PC-3 (cell line): ENCODE results near the gene LRP2BP. TPM values are rescaled to one million over a fixed set of nuclear protein-coding genes. Genes with fewer than 3 reads are reported as not detected.

ENCODE experiments used
- ATAC-seq: fragments of 200-7000 bp; cut with Tn5 transposase; 2 replicates; pipeline ENCODE4 v1.9.1; 2020; ENCODE audit warnings: mild to moderate bottlenecking, moderate library complexity
- BruUV-seq: library from RNA; stranded (reverse); fragments of 400-500 nt; replicated peaks from 2 replicates; lab custom pipeline; 2021; lab: Mats Ljungman, UMichigan
- CTCF ChIA-PET: fragments of 300-600 bp; sonication (Branson Sonifier 250); formaldehyde crosslinking; loops from one replicate; lab custom pipeline; 2022; ENCODE audit warnings: antibody characterized with exemption; lab: Charles Lee
- POLR2A ChIA-PET: fragments of 300-600 bp; sonication (Branson Sonifier 250); formaldehyde crosslinking; loops from one replicate; lab custom pipeline; 2022; ENCODE audit warnings: antibody characterized with exemption; ENCODE audit not compliant: unreplicated experiment; lab: Charles Lee
- DNase-seq: peaks from one replicate; pipeline ENCODE4 v3.0.0-alpha.2; 2015
- H2AFZ ChIP-seq: fragments of 300-600 bp; sonication (generic); 2 replicates; pipeline ENCODE4 v1.6.0; 2016; ENCODE audit warnings: antibody characterized with exemption, low read length
- H3F3A ChIP-seq: fragments of 300-600 bp; sonication (generic); one replicate; pipeline ENCODE4 v1.6.0; 2017; ENCODE audit warnings: antibody characterized with exemption, low read length, control low read depth, mild to moderate bottlenecking; ENCODE audit not compliant: unreplicated experiment
- H3K27ac ChIP-seq: fragments of 300-600 bp; sonication (generic); 2 replicates; pipeline ENCODE4 v1.5.1; 2016; ENCODE audit warnings: mild to moderate bottlenecking, low read length
- H3K27me3 ChIP-seq: fragments of 300-600 bp; sonication (generic); 2 replicates; pipeline ENCODE4 v1.6.1; 2016; ENCODE audit warnings: low read length, mixed read lengths
- H3K36me3 ChIP-seq: fragments of 300-600 bp; sonication (generic); 2 replicates; pipeline ENCODE4 v1.6.1; 2016; ENCODE audit warnings: low read depth, mixed run types, low read length, mixed read lengths
- H3K4me1 ChIP-seq: fragments of 300-600 bp; sonication (generic); 2 replicates; pipeline ENCODE4 v1.5.1; 2016; ENCODE audit warnings: low read length; ENCODE audit not compliant: insufficient read depth
- H3K4me2 ChIP-seq: fragments of 300-600 bp; sonication (generic); 2 replicates; pipeline ENCODE4 v1.6.0; 2016; ENCODE audit warnings: low read length
- H3K4me3 ChIP-seq: fragments of 300-600 bp; sonication (generic); 2 replicates; pipeline ENCODE4 v1.5.1; 2016; ENCODE audit warnings: mild to moderate bottlenecking, low read length, mixed read lengths
- H3K79me2 ChIP-seq: fragments of 300-600 bp; sonication (generic); 2 replicates; pipeline ENCODE4 v1.6.1; 2017; ENCODE audit warnings: low read length, mixed read lengths
- H3K9ac ChIP-seq: fragments of 300-600 bp; sonication (generic); 2 replicates; pipeline ENCODE4 v1.6.0; 2016; ENCODE audit warnings: mild to moderate bottlenecking, low read length
- H3K9me2 ChIP-seq: fragments of 300-600 bp; sonication (generic); replicated peaks from 2 replicates; pipeline ENCODE4 v1.6.1; 2016; ENCODE audit warnings: mixed run types, low read length, mixed read lengths
- H3K9me3 ChIP-seq: fragments of 300-600 bp; sonication (generic); 2 replicates; pipeline ENCODE4 v1.6.1; 2016; ENCODE audit warnings: low read length, mixed read lengths
- H4K20me1 ChIP-seq: fragments of 300-600 bp; sonication (generic); 2 replicates; pipeline ENCODE4 v1.6.1; 2016; ENCODE audit warnings: low read length, mixed read lengths
- EZH2 ChIP-seq: fragments of 300-600 bp; sonication (generic); IDR thresholded peaks from one replicate; pipeline ENCODE4 v1.6.1; 2017; ENCODE audit warnings: antibody characterized with exemption, mild to moderate bottlenecking, low read length; ENCODE audit not compliant: unreplicated experiment
- EZH2phosphoT487 ChIP-seq: fragments of 300-600 bp; sonication (generic); IDR thresholded peaks from 2 replicates; pipeline ENCODE4 v1.6.1; 2018; ENCODE audit warnings: mild to moderate bottlenecking, antibody characterized with exemption, low read length, borderline replicate concordance
- intact Hi-C: fragments of 100-400 bp; cut with micrococcal nuclease; formaldehyde crosslinking; loops from 2 replicates; pipeline ENCODE4 v1.9.0; 2023
- total RNA-seq: library from RNA; depleted of rRNA; stranded (reverse); fragments of >200 nt; gene quantifications from 2 replicates; pipeline ENCODE4 v1.2.3, GENCODE V29; 2014
- TF ChIP-seq, protein P1 (sequence below): fragments of 300-600 bp; sonication (generic); conservative IDR thresholded peaks from 2 replicates; pipeline ENCODE4 v1.5.1; 2017; ENCODE audit warnings: antibody characterized with exemption, low read depth, mild to moderate bottlenecking, low read length

The LRP2BP gene
- total RNA-seq, 1 experiment from 2014 or later: 0.44 TPM

DNA sequence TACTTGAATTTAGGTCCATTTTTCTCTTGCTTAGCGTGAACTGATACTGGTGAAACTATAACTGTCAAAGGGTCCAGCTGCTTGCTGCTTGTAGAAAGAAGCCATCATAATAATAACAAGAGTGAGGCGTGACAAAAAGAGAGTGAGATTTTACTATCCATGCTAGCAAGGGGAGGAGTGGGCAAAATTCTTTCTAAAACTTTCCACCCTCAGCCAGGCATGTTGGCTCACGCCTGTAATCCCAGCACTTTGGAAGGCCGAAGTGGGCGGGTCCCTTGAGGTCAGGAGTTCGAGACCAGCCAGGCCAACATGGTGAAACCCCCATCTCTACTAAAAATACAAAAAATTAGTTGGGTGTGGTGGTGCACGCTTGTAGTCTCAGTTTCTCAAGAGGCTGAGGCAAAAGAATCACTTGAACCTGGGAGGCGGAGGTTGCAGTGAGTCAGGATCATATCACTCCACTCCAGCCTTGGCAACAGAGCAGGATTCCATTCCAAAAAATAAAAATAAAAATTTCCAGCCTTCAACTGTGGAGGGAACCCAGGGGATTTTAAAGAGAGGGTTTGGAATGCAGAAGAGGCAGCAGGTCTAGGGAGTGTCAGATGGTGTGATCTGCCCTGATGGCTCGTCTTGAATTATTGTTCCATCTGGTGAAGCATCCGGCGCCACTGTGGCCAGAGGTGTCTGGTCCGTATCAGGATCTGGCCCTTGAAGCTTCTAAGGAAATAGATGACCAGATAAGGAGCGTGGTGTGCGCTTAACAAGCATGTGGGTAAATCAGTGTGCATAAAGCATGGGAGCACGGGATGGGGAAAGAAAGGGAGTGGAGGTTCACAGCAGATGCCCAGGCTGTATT, 51.8 kb downstream of the LRP2BP start:
- ChIA-PET CTCF (no interaction called here), POLR2A (no interaction called here)
- no peak for ATAC-seq
- H3K4me2 ChIP-seq: no peak overlapping the region
- intact Hi-C loops: no loop called here
- peaks cover 2% of the 10 kb centered on the region; the same call in 1 of the 2 replicates for H3K36me3 ChIP-seq
- no peak overlapping the region for H3K4me3 ChIP-seq
- TF ChIP-seq EZH2phosphoT487 (no peak), EZH2 (no peak)
- TF ChIP-seq, protein P1, sequence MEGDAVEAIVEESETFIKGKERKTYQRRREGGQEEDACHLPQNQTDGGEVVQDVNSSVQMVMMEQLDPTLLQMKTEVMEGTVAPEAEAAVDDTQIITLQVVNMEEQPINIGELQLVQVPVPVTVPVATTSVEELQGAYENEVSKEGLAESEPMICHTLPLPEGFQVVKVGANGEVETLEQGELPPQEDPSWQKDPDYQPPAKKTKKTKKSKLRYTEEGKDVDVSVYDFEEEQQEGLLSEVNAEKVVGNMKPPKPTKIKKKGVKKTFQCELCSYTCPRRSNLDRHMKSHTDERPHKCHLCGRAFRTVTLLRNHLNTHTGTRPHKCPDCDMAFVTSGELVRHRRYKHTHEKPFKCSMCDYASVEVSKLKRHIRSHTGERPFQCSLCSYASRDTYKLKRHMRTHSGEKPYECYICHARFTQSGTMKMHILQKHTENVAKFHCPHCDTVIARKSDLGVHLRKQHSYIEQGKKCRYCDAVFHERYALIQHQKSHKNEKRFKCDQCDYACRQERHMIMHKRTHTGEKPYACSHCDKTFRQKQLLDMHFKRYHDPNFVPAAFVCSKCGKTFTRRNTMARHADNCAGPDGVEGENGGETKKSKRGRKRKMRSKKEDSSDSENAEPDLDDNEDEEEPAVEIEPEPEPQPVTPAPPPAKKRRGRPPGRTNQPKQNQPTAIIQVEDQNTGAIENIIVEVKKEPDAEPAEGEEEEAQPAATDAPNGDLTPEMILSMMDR: no peak
- no peaks in the 10 kb centered on the region for H3F3A ChIP-seq
- no peak overlapping the region for H3K9ac ChIP-seq
- H3K4me1 ChIP-seq: no peaks in the 10 kb centered on the region
- H3K27me3 ChIP-seq: no peaks in the 10 kb centered on the region
- no peaks in the 10 kb centered on the region for H3K9me3 ChIP-seq
- no peak for DNase-seq
- no peaks in the 10 kb centered on the region for H3K79me2 ChIP-seq
- BruUV-seq: no TSS peak
- no peaks in the 10 kb centered on the region for H4K20me1 ChIP-seq
- H2AFZ ChIP-seq: no peak overlapping the region
- H3K9me2 ChIP-seq: no peaks in the 10 kb centered on the region
- no peak overlapping the region for H3K27ac ChIP-seq

DNA sequence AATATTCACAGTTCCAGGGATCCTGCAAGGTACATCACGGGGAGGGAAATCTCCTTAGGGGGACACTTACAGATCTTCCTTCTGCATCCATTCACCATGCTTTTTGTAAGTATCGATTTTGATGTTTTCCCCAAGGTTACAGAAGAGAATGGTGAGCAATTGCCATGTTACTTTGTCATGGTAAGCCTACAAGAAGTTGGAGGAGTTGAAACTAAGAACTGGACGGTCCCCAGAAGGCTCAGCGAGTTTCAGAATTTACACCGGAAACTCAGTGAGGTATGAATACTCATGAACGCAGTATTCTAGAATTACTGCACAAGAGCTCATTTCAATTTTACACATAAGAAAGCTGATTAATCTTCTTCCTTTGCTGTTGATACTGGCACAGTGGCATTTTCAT, 53.9 kb downstream of the LRP2BP start:
- DNase-seq (no peak), ATAC-seq (no peak)
- no peak overlapping the region for H2AFZ ChIP-seq
- no peak overlapping the region for H3K4me2 ChIP-seq
- no peaks in the 10 kb centered on the region for H3K9me2 ChIP-seq
- H3K36me3 ChIP-seq: peaks cover 2% of the 10 kb centered on the region; the same call in 1 of the 2 replicates
- H3F3A ChIP-seq: no peaks in the 10 kb centered on the region
- H3K79me2 ChIP-seq: no peaks in the 10 kb centered on the region
- no peak overlapping the region for H3K4me3 ChIP-seq
- no peak overlapping the region for H3K9ac ChIP-seq
- TF ChIP-seq EZH2 (no peak), EZH2phosphoT487 (no peak)
- TF ChIP-seq, protein P1: no peak
- no peaks in the 10 kb centered on the region for H3K4me1 ChIP-seq
- intact Hi-C loops: no loop called here
- H4K20me1 ChIP-seq: no peaks in the 10 kb centered on the region
- H3K9me3 ChIP-seq: no peaks in the 10 kb centered on the region
- no TSS peak for BruUV-seq
- no peak overlapping the region for H3K27ac ChIP-seq
- ChIA-PET CTCF (no interaction called here), POLR2A (no interaction called here)
- no peaks in the 10 kb centered on the region for H3K27me3 ChIP-seq

DNA sequence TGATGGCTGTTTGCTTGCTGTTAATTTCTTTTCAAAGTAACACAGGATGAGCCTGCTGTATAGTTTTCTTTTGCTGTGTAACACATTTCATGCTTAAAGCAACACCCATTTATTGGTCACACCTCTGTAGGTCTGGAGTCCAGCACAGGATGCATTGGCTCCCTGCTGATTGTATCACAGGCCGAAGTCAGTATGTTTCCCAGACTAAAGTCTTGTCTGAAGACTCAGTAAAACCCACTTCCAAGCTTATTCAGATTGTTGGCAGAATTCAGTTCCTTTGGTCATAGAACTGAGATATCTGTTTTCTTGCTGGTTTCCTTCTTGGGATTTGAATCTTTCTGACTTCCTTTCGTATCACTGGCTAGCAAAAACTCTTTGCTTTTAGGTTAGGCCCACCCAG, 54.3 kb downstream of the LRP2BP start:
- Histone ChIP-seq H4K20me1 (no peaks in the 10 kb centered on the region), H3K9ac (no peak overlapping the region), H3K4me3 (no peak overlapping the region), H2AFZ (no peak overlapping the region), H3K9me3 (no peaks in the 10 kb centered on the region), H3K4me1 (no peaks in the 10 kb centered on the region), H3K36me3 (peaks cover 2% of the 10 kb centered on the region; the same call in 1 of the 2 replicates), H3K27ac (no peak overlapping the region), H3K4me2 (no peak overlapping the region), H3F3A (no peaks in the 10 kb centered on the region), H3K27me3 (no peaks in the 10 kb centered on the region), H3K79me2 (no peaks in the 10 kb centered on the region), H3K9me2 (no peaks in the 10 kb centered on the region)
- BruUV-seq: no TSS peak
- no peak for ATAC-seq
- TF ChIP-seq, protein P1: no peak
- TF ChIP-seq EZH2phosphoT487 (no peak), EZH2 (no peak)
- no peak for DNase-seq
- CTCF ChIA-PET: no interaction called here
- POLR2A ChIA-PET: no interaction called here
- intact Hi-C loops: no loop called here
